GM19467 (cell line): ENCODE measurements around the gene SULF2.
"Not testable (repeated sequence)": the region's sequence is repeated elsewhere in the genome, so short reads cannot be mapped to it uniquely, and the experiment has no call there.

Experiments used
- ATAC-seq: cut with Tn5 transposase; IDR thresholded peaks from one replicate; pipeline ENCODE4 v1.9.1; 2021; ENCODE audit warnings: mild to moderate bottlenecking, moderate library complexity; ENCODE audit not compliant: unreplicated experiment

SULF2 gene

GRCh38 chr20:47805951-47806350 lies 20.7 kb upstream of the SULF2 start:
- ATAC-seq, result no peak

- ATAC-seq, result not testable (repeated sequence)
These were observed 19.7 kb upstream of the SULF2 start for GRCh38 chr20:47804972-47805371.

- ATAC-seq, result not testable (repeated sequence)
These were observed 19.0 kb upstream of the SULF2 start for GRCh38 chr20:47804224-47804825.

GRCh38 chr20:47802975-47803374 lies 17.7 kb upstream of the SULF2 start:
- no peak for ATAC-seq

GRCh38 chr20:47802226-47802920 lies 17.1 kb upstream of the SULF2 start:
- no peak for ATAC-seq

GRCh38 chr20:47801759-47802158 lies 16.5 kb upstream of the SULF2 start:
- no peak for ATAC-seq

GRCh38 chr20:47801079-47801478 lies 15.8 kb upstream of the SULF2 start:
- no peak for ATAC-seq

- no peak for ATAC-seq
These were observed 15.3 kb upstream of the SULF2 start for GRCh38 chr20:47800623-47801022.

GRCh38 chr20:47799116-47799715 lies 13.9 kb upstream of the SULF2 start:
- ATAC-seq, result no peak

- no peak for ATAC-seq
These were observed 11.7 kb upstream of the SULF2 start for GRCh38 chr20:47796971-47797370.

GRCh38 chr20:47795214-47795907 lies 10.1 kb upstream of the SULF2 start:
- no peak for ATAC-seq

- not testable (repeated sequence) for ATAC-seq
These were observed 9.0 kb upstream of the SULF2 start for GRCh38 chr20:47794264-47794663.

- no peak for ATAC-seq
These were observed 6.8 kb upstream of the SULF2 start for GRCh38 chr20:47792021-47792618.

- ATAC-seq, result no peak
These were observed 5.9 kb upstream of the SULF2 start for GRCh38 chr20:47791084-47791599.

- no peak for ATAC-seq
These were observed 5.3 kb upstream of the SULF2 start for GRCh38 chr20:47790580-47790965.

GRCh38 chr20:47789764-47790579 lies 4.7 kb upstream of the SULF2 start:
- no peak for ATAC-seq

- ATAC-seq, result no peak
These were observed 3.9 kb upstream of the SULF2 start for GRCh38 chr20:47789081-47789763.

- ATAC-seq, result no peak
These were observed 3.4 kb upstream of the SULF2 start for GRCh38 chr20:47788741-47789080.

- no peak for ATAC-seq
These were observed 1.5 kb upstream of the SULF2 start for GRCh38 chr20:47786765-47787107.
